Endothelial cell of umbilical vein (primary cell): ENCODE results near the gene VIPR2. TPM values are rescaled to one million over a fixed set of nuclear protein-coding genes. Genes with fewer than 3 reads are reported as not detected.

Experiments used
- BruUV-seq: library from RNA; stranded (reverse); fragments of 400-500 nt; replicated peaks from 2 replicates; lab custom pipeline; 2021; lab: Mats Ljungman, UMichigan
- CTCF ChIA-PET: fragments of 300-600, 350-600 bp; sonication (Branson Sonifier 250); formaldehyde crosslinking; loops from one replicate; lab custom pipeline; 2021; ENCODE audit warnings: antibody characterized with exemption, inconsistent platforms; lab: Charles Lee
- POLR2A ChIA-PET: fragments of 300-600, 350-600 bp; sonication (Branson Sonifier 250); formaldehyde crosslinking; loops from one replicate; lab custom pipeline; 2021; ENCODE audit warnings: antibody characterized with exemption, inconsistent platforms; lab: Charles Lee
- DNase-seq: peaks from one replicate; pipeline ENCODE4 v3.0.0-alpha.2; 2011; ENCODE audit warnings: low read depth, low spot score
- FAIRE-seq: peaks from 2 replicates; lab custom pipeline; 2011; peaks lifted over from hg19 to GRCh38; lab: Jason Lieb, UNC
- H2AFZ ChIP-seq: 2 replicates; pipeline ENCODE4 v1.6.0; 2012; ENCODE audit warnings: low read depth, low read length, control low read depth, inconsistent platforms
- H3K27ac ChIP-seq: 2 replicates; pipeline ENCODE4 v1.5.1; 2011; ENCODE audit warnings: low read depth, mild to moderate bottlenecking, control low read depth, low read length, moderate library complexity; ENCODE audit not compliant: insufficient read depth
- H3K27me3 ChIP-seq, 2 experiments: 2 replicates each; pipeline versions ENCODE4 v1.6.0 to v1.6.1; 2011; ENCODE audit warnings: low read length in 2 of 2, mixed read lengths in 1 of 2; ENCODE audit not compliant: control insufficient read depth in 2 of 2, insufficient read depth in 2 of 2
- H3K36me3 ChIP-seq, 2 experiments: 2 replicates in 1 of 2; 3 replicates in 1 of 2; pipeline ENCODE4 v1.5.1; 2011; ENCODE audit warnings: low read length in 2 of 2, mild to moderate bottlenecking in 1 of 2, moderate library complexity in 1 of 2; ENCODE audit not compliant: control insufficient read depth in 2 of 2, insufficient read depth in 2 of 2; ENCODE audit errors: extremely low read depth in 1 of 2
- H3K4me1 ChIP-seq: 3 replicates; pipeline ENCODE4 v1.5.1; 2011; ENCODE audit warnings: mild to moderate bottlenecking, low read length; ENCODE audit not compliant: control insufficient read depth, insufficient read depth; ENCODE audit errors: extremely low read depth
- H3K4me2 ChIP-seq: 2 replicates; pipeline ENCODE4 v1.6.1; 2011; ENCODE audit warnings: low read length, control low read depth, mixed read lengths; ENCODE audit not compliant: insufficient read depth
- H3K4me3 ChIP-seq, 3 experiments: fragments of 200-600 bp in 1 of 3; sonication (generic), shearing (Covaris generic) in 1 of 3; replicated peaks in 1 of 3; 2 replicates each; pipeline ENCODE4 v1.5.1; 2011 to 2016; ENCODE audit warnings: control low read depth in 3 of 3, low read length in 3 of 3, mild to moderate bottlenecking in 2 of 3, inconsistent platforms in 1 of 3, low read depth in 1 of 3, moderate library complexity in 1 of 3; ENCODE audit not compliant: insufficient read depth in 1 of 3
- H3K79me2 ChIP-seq: 2 replicates; pipeline ENCODE4 v1.6.0; 2012; ENCODE audit warnings: low read length, inconsistent platforms; ENCODE audit not compliant: control insufficient read depth, insufficient read depth
- H3K9ac ChIP-seq: replicated peaks from 2 replicates; pipeline ENCODE3; 2011; ENCODE audit warnings: low read length, control low read depth; ENCODE audit not compliant: insufficient read depth; ENCODE audit errors: extremely low read depth
- H3K9me1 ChIP-seq: replicated peaks from 3 replicates; pipeline ENCODE4 v1.6.0; 2011; ENCODE audit warnings: mild to moderate bottlenecking, low read length; ENCODE audit not compliant: control insufficient read depth, insufficient read depth; ENCODE audit errors: extremely low read depth
- H3K9me3 ChIP-seq: replicated peaks from 2 replicates; pipeline ENCODE4 v1.5.1; 2012; ENCODE audit warnings: low read length, inconsistent platforms; ENCODE audit not compliant: control insufficient read depth, insufficient read depth
- H4K20me1 ChIP-seq: replicated peaks from 2 replicates; pipeline ENCODE3; 2011; ENCODE audit warnings: mild to moderate bottlenecking, low read length; ENCODE audit not compliant: control insufficient read depth, insufficient read depth; ENCODE audit errors: extremely low read depth
- CTCF ChIP-seq, 2 donors: IDR thresholded peaks; 1 replicate in 1 of 2; 2 replicates in 1 of 2; pipeline ENCODE4 v1.5.1; 2011; ENCODE audit warnings: low read length in 2 of 2, mild to moderate bottlenecking in 2 of 2, moderate library complexity in 2 of 2, control low read depth in 1 of 2, inconsistent platforms in 1 of 2, low read depth in 1 of 2; ENCODE audit not compliant: insufficient read depth in 1 of 2; ENCODE audit errors: extremely low read depth in 1 of 2
- EZH2 ChIP-seq: IDR thresholded peaks from 2 replicates; pipeline ENCODE4 v1.6.1; 2012; ENCODE audit warnings: borderline replicate concordance, low read depth, mild to moderate bottlenecking, moderate library complexity, low read length, inconsistent platforms; ENCODE audit not compliant: severe bottlenecking
- FOS ChIP-seq: IDR thresholded peaks from 2 replicates; pipeline ENCODE4 v1.6.1; 2011; ENCODE audit warnings: mild to moderate bottlenecking, low read length, moderate library complexity, borderline replicate concordance; ENCODE audit not compliant: insufficient read depth
- GATA2 ChIP-seq: IDR thresholded peaks from 2 replicates; pipeline ENCODE4 v1.7.0; 2011; ENCODE audit warnings: low read depth, mild to moderate bottlenecking, moderate library complexity, mixed read lengths, low read length; ENCODE audit not compliant: insufficient read length, insufficient read depth
- JUN ChIP-seq: IDR thresholded peaks from 2 replicates; pipeline ENCODE4 v1.6.1; 2011; ENCODE audit warnings: borderline replicate concordance, low read depth; ENCODE audit not compliant: insufficient read length, insufficient read depth
- MAX ChIP-seq: IDR thresholded peaks from 2 replicates; pipeline ENCODE4 v1.6.1; 2011; ENCODE audit not compliant: insufficient read depth, insufficient read length
- MYC ChIP-seq: IDR thresholded peaks from one replicate; pipeline ENCODE4 v1.6.1; 2011; ENCODE audit warnings: mild to moderate bottlenecking, low read depth, low read length
- POLR2A ChIP-seq: IDR thresholded peaks from 2 replicates; pipeline ENCODE4 v1.6.1; 2012; ENCODE audit warnings: low read depth, mild to moderate bottlenecking, control low read depth, low read length
- POLR2AphosphoS5 ChIP-seq: IDR thresholded peaks from 2 replicates; pipeline ENCODE4 v1.6.1; 2012; ENCODE audit warnings: low read depth, mild to moderate bottlenecking, control low read depth, low read length, moderate library complexity; ENCODE audit not compliant: insufficient read depth
- dilution Hi-C: fragments of 300-500 bp; cut with MboI; formaldehyde crosslinking; loops from one replicate; pipeline ENCODE4 v1.15.0; 2019; ENCODE audit warnings: low sequenced_read_pairs; ENCODE audit not compliant: extremely low pct_ligation_motif_present
- intact Hi-C: fragments of 100-400 bp; cut with micrococcal nuclease; formaldehyde crosslinking; loops from one replicate; pipeline ENCODE4 v1.10.0; 2022
- polyA plus RNA-seq, 4 experiments: library from polyadenylated mRNA; depleted of rRNA in 3 of 4; stranded (reverse) in 3 of 4; unstranded in 1 of 4; fragments of >200 nt; gene quantifications; 2 replicates each; pipeline versions ENCODE4 v1.2.1 to v1.2.3, GENCODE V29; 2011 to 2012; ENCODE audit warnings: missing spikeins in 1 of 4
- total RNA-seq: library from RNA; stranded (reverse); gene quantifications from 2 replicates; pipeline ENCODE4 v1.2.3, GENCODE V29; 2021

VIPR2 gene
- total and polyA plus RNA-seq, 2 donors (not counting 3 experiments of a cell fraction or from before 2014, with no cell fraction given): not detected

GRCh38 chr7:159136846-159137245 is 7.8 kb downstream of the VIPR2 start:
- BruUV-seq: no TSS peak
- no peaks in the 10 kb centered on the region for H3K79me2 ChIP-seq
- no peaks in the 10 kb centered on the region for H3K36me3 ChIP-seq
- no peak for DNase-seq
- no peaks in the 10 kb centered on the region for H3K9me1 ChIP-seq
- H3K27me3 ChIP-seq: no peaks in the 10 kb centered on the region
- dilution Hi-C loops: no loop called here
- intact Hi-C loops: no loop called here
- CTCF ChIA-PET: no interaction called here
- no peak overlapping the region for H3K9ac ChIP-seq
- no peak overlapping the region for H2AFZ ChIP-seq
- no peak overlapping the region for H3K4me3 ChIP-seq
- H3K27ac ChIP-seq: no peak overlapping the region
- no peaks in the 10 kb centered on the region for H3K9me3 ChIP-seq
- no peak overlapping the region for H3K4me2 ChIP-seq
- POLR2A ChIA-PET: no interaction called here
- no peak for TF ChIP-seq POLR2A
- no peak for TF ChIP-seq MYC
- H3K4me1 ChIP-seq: no peaks in the 10 kb centered on the region
- no peaks in the 10 kb centered on the region for H4K20me1 ChIP-seq
- FAIRE-seq: no peak

GRCh38 chr7:159136442-159136841 is 8.2 kb downstream of the VIPR2 start:
- Histone ChIP-seq H3K36me3 (no peaks in the 10 kb centered on the region), H3K4me2 (no peak overlapping the region), H2AFZ (no peak overlapping the region), H3K27me3 (no peaks in the 10 kb centered on the region), H3K4me1 (no peaks in the 10 kb centered on the region), H3K4me3 (no peak overlapping the region), H3K79me2 (no peaks in the 10 kb centered on the region), H4K20me1 (no peaks in the 10 kb centered on the region), H3K9me3 (no peaks in the 10 kb centered on the region), H3K27ac (no peak overlapping the region), H3K9ac (no peak overlapping the region), H3K9me1 (no peaks in the 10 kb centered on the region)
- intact Hi-C loops: no loop called here
- FAIRE-seq (no peak), DNase-seq (no peak)
- no TSS peak for BruUV-seq
- ChIA-PET POLR2A (no interaction called here), CTCF (no interaction called here)
- TF ChIP-seq MAX (no peak), MYC (no peak), JUN (no peak), POLR2AphosphoS5 (no peak), FOS (no peak), GATA2 (no peak), CTCF (IDR thresholded peaks at IDR 0.05; ENCODE audit: extremely low read depth in 1 of 2, insufficient read depth in 1 of 2, low read depth in 1 of 2, low read length in 2 of 2) (no peak), POLR2A (no peak), EZH2 (no peak)
- dilution Hi-C loops: no loop called here
